GM13977 (cell line): ENCODE results near the gene EBLN1.

ENCODE experiments used
- DNase-seq: peaks from one replicate; pipeline ENCODE4 v3.0.0; 2012; ENCODE audit warnings: low spot score
- CTCF ChIP-seq: IDR thresholded peaks from 2 replicates; pipeline ENCODE4 v1.5.1; 2012; ENCODE audit warnings: mild to moderate bottlenecking, control low read depth; ENCODE audit not compliant: insufficient read depth; ENCODE audit errors: extremely low read depth, missing control alignments
- in situ Hi-C: fragments of 300-500 bp; cut with MboI; formaldehyde crosslinking; loops from one replicate; pipeline ENCODE4 v1.12.0; 2022; ENCODE audit warnings: low sequenced_read_pairs, low pct_unique_long_range_greater_than_20kb, mixed read lengths, inconsistent platforms; ENCODE audit not compliant: unreplicated experiment

Gene EBLN1

DNA sequence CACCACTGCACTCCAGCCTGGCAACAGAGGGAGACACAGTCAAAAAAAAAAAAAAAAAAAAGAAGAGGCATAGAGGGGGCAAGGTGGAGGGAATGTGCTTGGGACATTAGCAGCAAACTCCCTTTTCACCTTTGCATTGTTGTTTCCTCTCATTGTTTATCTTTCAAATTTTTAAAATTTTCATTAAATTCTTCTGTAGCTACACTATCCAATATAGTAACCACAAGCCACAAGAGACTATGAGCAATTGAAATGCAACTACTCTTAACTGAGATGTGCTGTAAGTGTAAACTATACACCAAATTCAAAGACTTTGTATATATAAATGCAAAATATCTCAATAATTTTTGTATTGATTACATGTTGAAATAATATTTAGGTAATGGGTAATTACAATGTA, 43.4 kb downstream of the EBLN1 start:
- no peak for DNase-seq
- in situ Hi-C loops = no loop called here
- no peak for TF ChIP-seq CTCF

DNA sequence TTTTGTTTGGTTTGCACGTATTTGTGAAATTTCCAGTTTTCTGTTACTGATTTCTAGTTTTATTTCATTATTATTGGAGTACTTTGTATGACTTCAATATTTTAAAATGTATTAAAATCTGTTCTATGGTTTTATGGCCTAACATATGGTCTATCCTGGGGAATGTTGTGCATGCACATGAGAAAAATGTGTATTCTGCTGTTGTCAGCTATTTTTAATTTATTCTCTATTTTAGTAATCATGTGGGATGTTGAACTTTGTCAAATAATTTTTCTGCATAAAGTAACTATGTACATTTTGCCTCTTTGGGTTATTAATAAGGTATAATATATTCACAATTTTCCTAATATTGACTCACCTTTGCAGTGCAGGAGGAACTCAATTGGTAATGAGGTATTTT, 46.7 kb downstream of the EBLN1 start:
- no peak for TF ChIP-seq CTCF
- in situ Hi-C loops = no loop called here
- no peak for DNase-seq

DNA sequence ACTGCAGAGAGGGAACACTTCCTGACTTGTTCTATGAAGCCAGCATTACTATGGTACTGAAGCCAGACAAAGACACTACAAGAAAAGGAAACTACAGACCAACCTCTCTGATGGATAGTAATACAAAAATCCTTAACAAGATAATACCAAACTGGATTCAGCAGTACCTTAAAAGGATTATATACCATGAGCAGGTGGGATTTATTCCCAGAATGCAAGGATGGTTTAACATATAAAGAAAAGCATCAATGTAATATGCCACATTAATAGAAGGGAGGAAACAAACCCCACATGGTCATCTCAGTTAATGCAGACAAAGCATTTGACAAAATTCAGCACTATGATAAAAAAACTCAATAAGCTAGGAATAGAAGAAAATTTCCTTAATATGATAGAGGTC, 47.2 kb downstream of the EBLN1 start:
- in situ Hi-C loops = no loop called here

DNA sequence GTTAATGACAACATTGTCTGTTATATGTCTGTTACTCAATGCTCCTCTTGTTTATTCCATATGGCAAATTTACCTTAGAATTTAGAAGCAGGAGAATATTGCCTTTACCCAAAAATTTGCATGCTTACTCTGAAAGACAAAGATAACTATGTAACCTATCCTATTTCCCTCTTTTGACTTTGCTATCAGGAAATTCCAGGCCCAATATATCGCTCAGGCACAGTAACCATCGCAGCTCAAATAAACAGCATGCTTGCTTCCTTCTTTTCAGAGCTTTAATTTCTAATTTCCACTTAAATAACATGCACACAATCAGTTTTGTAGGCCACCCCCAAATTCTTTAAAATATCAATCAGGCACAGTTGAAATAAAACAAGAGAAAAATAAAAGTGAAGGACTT, 57.8 kb downstream of the EBLN1 start:
- in situ Hi-C loops = no loop called here
- no peak for DNase-seq
- no peak for TF ChIP-seq CTCF

More for the DNA sequence above, 47.2 kb downstream of the EBLN1 start:
- no peak for DNase-seq
- TF ChIP-seq CTCF = no peak

- no peak for TF ChIP-seq CTCF
- in situ Hi-C loops = no loop called here
- no peak for DNase-seq
Measured at GRCh38 chr10:22159180-22159579, 58.6 kb downstream of the EBLN1 start.
